B cell (primary cell): ENCODE results near the gene SDF2L1. TPM values are rescaled to one million over a fixed set of nuclear protein-coding genes. Genes with fewer than 3 reads are reported as not detected.

ENCODE experiments used
- ATAC-seq: fragments of 200-7000 bp; cut with Tn5 transposase; one replicate; pipeline ENCODE4 v1.10.0; 2021; ENCODE audit warnings: low read depth, mild to moderate bottlenecking, moderate number of reproducible peaks, moderate library complexity
- CTCF ChIA-PET: fragments of 350-600 bp; sonication (Branson Sonifier 250); formaldehyde crosslinking; loops from one replicate; lab custom pipeline; 2021; ENCODE audit warnings: antibody characterized with exemption, inconsistent platforms; lab: Charles Lee
- POLR2A ChIA-PET: fragments of 350-600 bp; sonication (Branson Sonifier 250); formaldehyde crosslinking; loops from one replicate; lab custom pipeline; 2021; ENCODE audit warnings: antibody characterized with exemption; lab: Charles Lee
- DNase-seq: peaks from one replicate; pipeline ENCODE4 v3.0.0; 2013
- H2AFZ ChIP-seq: 2 replicates; pipeline ENCODE4 v1.6.1; 2012; ENCODE audit warnings: mild to moderate bottlenecking, low read depth, low read length; ENCODE audit not compliant: insufficient read depth, poor library complexity, severe bottlenecking
- H3K27ac ChIP-seq, 2 donors: 1 replicate in 1 of 2; 2 replicates in 1 of 2; pipeline ENCODE4 v1.5.1; 2012 to 2013; ENCODE audit warnings: low read length in 2 of 2, mild to moderate bottlenecking in 2 of 2, moderate library complexity in 1 of 2
- H3K27me3 ChIP-seq, 4 experiments: fragments of 200-600 bp in 1 of 4; sonication (generic) in 1 of 4; replicated peaks in 1 of 4; 1 replicate in 2 of 4; 2 replicates in 2 of 4; pipeline versions ENCODE4 v1.6.1 to v1.7.0; 2013 to 2016; ENCODE audit warnings: low read length in 3 of 4, mild to moderate bottlenecking in 2 of 4, mixed read lengths in 1 of 4, moderate library complexity in 1 of 4; ENCODE audit not compliant: insufficient read depth in 4 of 4, control insufficient read depth in 3 of 4; ENCODE audit errors: control extremely low read depth in 1 of 4
- H3K36me3 ChIP-seq, 2 experiments: replicated peaks in 1 of 2; 1 replicate in 1 of 2; 2 replicates in 1 of 2; pipeline versions ENCODE4 v1.6.1 to v1.7.1; 2013; ENCODE audit warnings: low read length in 1 of 2; ENCODE audit not compliant: insufficient read depth in 2 of 2, control insufficient read depth in 1 of 2; ENCODE audit errors: control extremely low read depth in 1 of 2, extremely low read depth in 1 of 2
- H3K4me1 ChIP-seq, 2 donors: fragments of 200-600 bp in 1 of 2; sonication (generic) in 1 of 2; 1 replicate in 1 of 2; 2 replicates in 1 of 2; pipeline versions ENCODE4 v1.5.1 to v1.6.1; 2013 to 2017; ENCODE audit warnings: low read length in 2 of 2; ENCODE audit not compliant: control insufficient read depth in 2 of 2, insufficient read depth in 2 of 2
- H3K4me2 ChIP-seq: replicated peaks from 2 replicates; pipeline ENCODE3; 2012; ENCODE audit warnings: mild to moderate bottlenecking, low read depth, low read length; ENCODE audit not compliant: poor library complexity, severe bottlenecking
- H3K4me3 ChIP-seq, 5 experiments: fragments of 200-600 bp in 1 of 5; sonication (generic) in 1 of 5; 1 replicate in 3 of 5; 2 replicates in 2 of 5; pipeline versions ENCODE4 v1.5.1 to v1.7.0; 2011 to 2016; ENCODE audit warnings: low read length in 4 of 5, mild to moderate bottlenecking in 4 of 5, low read depth in 2 of 5, control low read depth in 1 of 5, moderate library complexity in 1 of 5; ENCODE audit not compliant: insufficient read depth in 1 of 5; ENCODE audit errors: control extremely low read depth in 1 of 5, extremely low read depth in 1 of 5
- H3K79me2 ChIP-seq: fragments of 200-600 bp; sonication (generic); one replicate; pipeline ENCODE4 v1.6.0; 2016; ENCODE audit warnings: low read length; ENCODE audit not compliant: control insufficient read depth, insufficient read depth
- H3K9ac ChIP-seq: fragments of 200-600 bp; sonication (generic); 2 replicates; pipeline ENCODE4 v1.6.1; 2017; ENCODE audit warnings: mild to moderate bottlenecking, low read length, moderate library complexity
- H3K9me3 ChIP-seq, 3 donors: one replicate each; pipeline versions ENCODE4 v1.6.1 to v1.7.1; 2013; ENCODE audit warnings: low read length in 2 of 3; ENCODE audit not compliant: control insufficient read depth in 2 of 3, insufficient read depth in 1 of 3; ENCODE audit errors: control extremely low read depth in 1 of 3
- H4K20me1 ChIP-seq: 2 replicates; pipeline ENCODE4 v1.6.0; 2012; ENCODE audit warnings: mild to moderate bottlenecking, low read length; ENCODE audit not compliant: insufficient read depth, control insufficient read depth, poor library complexity, severe bottlenecking
- H3K27ac Mint-ChIP-seq: one replicate; pipeline ENCODE4 v1.8.0; 2021; ENCODE audit warnings: mixed read lengths
- H3K27me3 Mint-ChIP-seq: one replicate; pipeline ENCODE4 v1.8.0; 2021; ENCODE audit warnings: mixed read lengths
- H3K4me1 Mint-ChIP-seq: one replicate; pipeline ENCODE4 v1.8.0; 2021; ENCODE audit warnings: mixed read lengths
- H3K4me3 Mint-ChIP-seq: one replicate; pipeline ENCODE4 v1.8.0; 2021; ENCODE audit warnings: mixed read lengths
- H3K9me3 Mint-ChIP-seq: one replicate; pipeline ENCODE4 v1.8.0; 2022; ENCODE audit warnings: mixed read lengths; ENCODE audit not compliant: insufficient read depth
- EZH2 ChIP-seq: IDR thresholded peaks from 2 replicates; pipeline ENCODE4 v1.6.1; 2012; ENCODE audit warnings: borderline replicate concordance, low read depth, mild to moderate bottlenecking, moderate library complexity, low read length; ENCODE audit not compliant: insufficient read depth, poor library complexity, severe bottlenecking
- WGBS: methylation state at CpG from one replicate; pipeline ENCODE4 v1.1.5; 2013; ENCODE audit warnings: missing lambda C conversion rate; ENCODE audit not compliant: insufficient coverage; 5-methylcytosine and 5-hydroxymethylcytosine counted together
- intact Hi-C: fragments of 100-400 bp; cut with micrococcal nuclease; formaldehyde crosslinking; loops from one replicate; pipeline ENCODE4 v1.10.0; 2022
- polyA plus RNA-seq: library from polyadenylated mRNA; depleted of rRNA; stranded (reverse); fragments of >200 nt; gene quantifications from 2 replicates; pipeline ENCODE4 v1.2.3, GENCODE V29; 2012
- total RNA-seq, 2 donors: library from RNA; stranded (reverse); fragments of 120-200 nt in 1 of 2; gene quantifications; 1 replicate in 1 of 2; 2 replicates in 1 of 2; pipeline versions ENCODE4 v1.2.3 to v1.2.4, GENCODE V29; 2013 to 2022
- TF ChIP-seq, protein P1 (sequence below): fragments of 200-600 bp; IDR thresholded peaks from one replicate; pipeline ENCODE4 v1.8.0; 2022; ENCODE audit warnings: antibody characterized with exemption, mild to moderate bottlenecking

The SDF2L1 gene
- total and polyA plus RNA-seq, 2 donors (not counting 1 experiment from before 2014, with no cell fraction given): 15.2 to 23.5 TPM

DNA sequence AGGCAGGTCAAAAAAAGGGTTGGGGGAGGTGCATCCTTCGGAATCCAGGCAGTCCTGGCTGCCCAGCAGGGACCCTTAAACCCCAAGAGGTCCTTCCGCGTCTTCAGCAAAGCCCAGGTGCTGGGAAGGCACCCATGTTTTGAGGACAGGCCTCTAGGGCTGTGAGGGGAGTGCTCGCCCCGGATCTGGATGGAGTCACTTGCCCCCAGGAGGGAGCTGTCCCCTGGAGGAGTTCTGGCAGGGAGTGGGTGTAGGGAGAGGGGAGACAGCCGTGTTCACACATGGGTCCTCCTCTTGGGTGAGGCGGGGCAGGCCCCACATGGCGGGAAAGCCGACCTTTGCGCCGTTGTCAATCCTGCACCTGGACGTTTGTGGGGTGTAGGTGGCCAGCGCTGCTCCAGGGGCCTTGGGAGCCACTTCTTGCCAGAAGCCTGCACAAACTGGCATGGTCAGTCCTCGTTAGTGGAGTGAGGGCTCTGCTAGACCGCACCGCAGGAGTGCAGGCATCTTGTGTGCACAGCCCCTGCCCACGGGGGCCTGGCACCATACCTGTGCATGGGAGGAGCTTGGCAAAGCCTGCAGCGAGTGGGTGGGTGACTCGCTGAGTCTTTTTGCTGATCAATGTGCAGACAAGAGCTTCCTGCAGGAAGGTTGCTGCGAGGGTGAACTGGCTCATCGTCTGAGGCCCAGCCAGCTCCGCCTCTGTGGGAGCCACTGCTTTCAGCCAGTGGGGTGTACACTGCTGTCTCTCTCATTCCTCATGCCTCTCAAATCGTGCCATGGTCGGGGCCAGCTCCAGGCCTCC lies 39.7 kb downstream of the SDF2L1 start:
- Histone ChIP-seq H3K27me3 (no peaks in the 10 kb centered on the region), H3K4me2 (no peak overlapping the region), H3K27ac (no peak overlapping the region), H3K9me3 (no peaks in the 10 kb centered on the region), H2AFZ (no peak overlapping the region), H3K9ac (no peak overlapping the region), H3K4me1 (no peaks in the 10 kb centered on the region), H3K79me2 (peaks cover 6% of the 10 kb centered on the region), H4K20me1 (no peaks in the 10 kb centered on the region), H3K36me3 (peaks cover 0 to 55% of the 10 kb centered on the region in 2 experiments), H3K4me3 (no peak overlapping the region)
- DNase-seq (no peak), ATAC-seq (no peak)
- no peak overlapping the region for H3K27ac Mint-ChIP-seq
- intact Hi-C loops: no loop called here
- H3K4me3 Mint-ChIP-seq: no peak overlapping the region
- POLR2A ChIA-PET: interaction anchor here (0.5 kb wide), 1 partner anchor 61 kb away, joined by 4 read pairs; no protein-coding TSS in a partner anchor
- 94% methylated on average over 20 of the region's 24 CpGs for WGBS
- H3K9me3 Mint-ChIP-seq: no peaks in the 10 kb centered on the region
- CTCF ChIA-PET: no interaction called here
- TF ChIP-seq, protein P1, sequence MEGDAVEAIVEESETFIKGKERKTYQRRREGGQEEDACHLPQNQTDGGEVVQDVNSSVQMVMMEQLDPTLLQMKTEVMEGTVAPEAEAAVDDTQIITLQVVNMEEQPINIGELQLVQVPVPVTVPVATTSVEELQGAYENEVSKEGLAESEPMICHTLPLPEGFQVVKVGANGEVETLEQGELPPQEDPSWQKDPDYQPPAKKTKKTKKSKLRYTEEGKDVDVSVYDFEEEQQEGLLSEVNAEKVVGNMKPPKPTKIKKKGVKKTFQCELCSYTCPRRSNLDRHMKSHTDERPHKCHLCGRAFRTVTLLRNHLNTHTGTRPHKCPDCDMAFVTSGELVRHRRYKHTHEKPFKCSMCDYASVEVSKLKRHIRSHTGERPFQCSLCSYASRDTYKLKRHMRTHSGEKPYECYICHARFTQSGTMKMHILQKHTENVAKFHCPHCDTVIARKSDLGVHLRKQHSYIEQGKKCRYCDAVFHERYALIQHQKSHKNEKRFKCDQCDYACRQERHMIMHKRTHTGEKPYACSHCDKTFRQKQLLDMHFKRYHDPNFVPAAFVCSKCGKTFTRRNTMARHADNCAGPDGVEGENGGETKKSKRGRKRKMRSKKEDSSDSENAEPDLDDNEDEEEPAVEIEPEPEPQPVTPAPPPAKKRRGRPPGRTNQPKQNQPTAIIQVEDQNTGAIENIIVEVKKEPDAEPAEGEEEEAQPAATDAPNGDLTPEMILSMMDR: no peak
- TF ChIP-seq EZH2: no peak
- no peaks in the 10 kb centered on the region for H3K27me3 Mint-ChIP-seq
- no peaks in the 10 kb centered on the region for H3K4me1 Mint-ChIP-seq

DNA sequence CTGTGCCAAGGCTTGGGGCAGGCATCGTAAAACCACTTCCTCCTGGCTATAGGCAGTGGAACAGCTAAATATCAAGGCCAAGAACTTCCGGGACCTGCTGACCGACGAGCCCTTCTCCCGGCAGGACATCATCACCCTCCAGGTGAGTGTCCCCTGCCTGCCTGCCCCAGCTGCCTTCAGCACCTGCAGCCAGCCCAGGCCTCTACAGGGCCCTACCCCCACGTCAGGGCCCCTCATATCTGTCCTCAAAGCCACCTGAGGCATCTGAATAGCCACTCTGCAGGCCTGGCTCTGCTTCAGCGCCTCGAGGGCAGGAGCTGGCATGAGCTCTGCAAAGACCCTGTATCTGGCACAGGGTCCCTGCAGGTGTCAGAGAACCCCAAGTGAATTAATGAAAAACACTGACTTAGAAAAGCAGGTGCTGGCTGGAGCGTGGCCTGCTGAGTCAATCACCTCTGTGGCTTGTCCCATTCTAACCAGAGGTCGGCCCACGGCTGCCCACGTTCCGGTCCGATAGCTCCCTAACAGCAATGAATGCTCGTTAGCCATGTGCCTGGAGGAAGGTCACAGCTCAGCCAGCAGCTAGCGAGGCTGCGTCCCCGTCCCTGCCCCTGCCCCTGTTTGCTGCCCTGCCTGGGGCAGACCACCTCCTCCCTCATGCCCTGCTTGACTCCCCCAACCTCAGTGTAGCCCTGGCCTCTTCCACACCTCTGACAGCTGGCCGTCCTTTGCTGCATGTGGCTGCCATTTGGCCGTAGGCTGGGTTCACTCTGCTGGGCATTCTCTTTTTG lies 40.5 kb downstream of the SDF2L1 start:
- TF ChIP-seq EZH2: no peak
- TF ChIP-seq, protein P1: no peak
- no peak overlapping the region for H3K9ac ChIP-seq
- ATAC-seq (no peak), DNase-seq (no peak)
- H4K20me1 ChIP-seq: no peaks in the 10 kb centered on the region
- H3K27ac Mint-ChIP-seq: no peak overlapping the region
- H3K9me3 ChIP-seq: no peaks in the 10 kb centered on the region
- no peaks in the 10 kb centered on the region for H3K27me3 Mint-ChIP-seq
- H3K4me1 ChIP-seq: no peaks in the 10 kb centered on the region
- no peak overlapping the region for H3K27ac ChIP-seq
- peaks cover 0 to 62% of the 10 kb centered on the region in 2 experiments for H3K36me3 ChIP-seq
- POLR2A ChIA-PET: no interaction called here
- WGBS: 88% methylated on average over 18 of the region's 20 CpGs
- intact Hi-C loops: no loop called here
- no peaks in the 10 kb centered on the region for H3K4me1 Mint-ChIP-seq
- CTCF ChIA-PET: no interaction called here
- no peak overlapping the region for H3K4me3 Mint-ChIP-seq
- H3K4me2 ChIP-seq: no peak overlapping the region
- no peaks in the 10 kb centered on the region for H3K27me3 ChIP-seq
- H3K9me3 Mint-ChIP-seq: no peaks in the 10 kb centered on the region
- H3K79me2 ChIP-seq: peaks cover 6% of the 10 kb centered on the region
- H2AFZ ChIP-seq: no peak overlapping the region
- H3K4me3 ChIP-seq: no peak overlapping the region
